HG02623 (cell line): ENCODE measurements around the gene CDKN1C.

ENCODE experiments used
- ATAC-seq: cut with Tn5 transposase; IDR thresholded peaks from one replicate; pipeline ENCODE4 v1.9.1; 2021; ENCODE audit warnings: moderate library complexity; ENCODE audit not compliant: unreplicated experiment

The CDKN1C gene

DNA sequence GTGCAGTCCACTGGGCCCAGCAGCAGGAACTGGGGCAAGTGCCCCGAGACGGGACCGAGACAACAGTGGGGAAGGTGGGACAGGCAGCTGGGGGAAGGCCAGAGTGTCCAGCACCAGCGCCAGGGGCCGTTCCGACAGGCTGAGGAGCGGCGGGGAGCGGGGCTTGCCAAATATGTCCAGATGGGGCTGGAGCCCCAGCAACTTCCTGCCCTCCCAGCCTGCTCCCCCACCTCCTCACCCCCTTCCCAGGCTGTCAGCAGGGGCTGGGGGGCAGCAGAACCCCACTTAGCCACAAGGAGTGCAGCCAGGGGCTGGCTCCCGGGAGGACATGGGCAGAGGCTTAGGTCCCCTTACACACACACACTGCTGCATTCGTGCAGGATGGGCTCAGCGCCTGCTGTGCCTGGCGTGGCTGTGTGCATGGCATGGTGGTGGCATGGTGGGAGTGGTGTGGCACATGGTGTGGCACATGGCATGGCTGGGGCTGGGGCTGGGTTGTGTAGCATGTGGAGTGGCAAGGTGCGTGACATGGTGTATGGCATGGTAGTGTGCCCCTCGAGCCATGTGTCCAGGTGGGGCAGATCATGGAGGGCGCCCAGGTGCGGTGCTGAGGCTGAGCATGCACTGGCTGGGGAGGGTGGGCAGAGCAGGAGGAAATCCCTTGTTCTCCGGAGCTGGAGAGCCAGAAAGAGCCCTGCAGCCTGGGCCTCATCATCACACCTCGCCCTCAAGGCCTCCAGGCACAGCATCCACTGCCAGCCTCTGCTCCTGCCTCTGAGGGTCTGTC, 51.7 kb downstream of the CDKN1C start:
- ATAC-seq: no peak
